GM19238 (cell line): ENCODE measurements around the gene ZMIZ2.
A peak's percentile ranks its signal among the peaks of the same experiment; 100 is the strongest.

ENCODE experiments used
- DNase-seq: peaks from one replicate; pipeline ENCODE4 v3.0.0; 2011; ENCODE audit warnings: low spot score; ENCODE audit not compliant: insufficient read length

The ZMIZ2 gene

GRCh38 chr7:44755698-44756627, 7.3 kb downstream of the ZMIZ2 start:
- no peak for DNase-seq

GRCh38 chr7:44756904-44757303, 8.3 kb downstream of the ZMIZ2 start:
- no peak for DNase-seq

- no peak for DNase-seq
Measured at GRCh38 chr7:44757311-44757710, 8.7 kb downstream of the ZMIZ2 start.

GRCh38 chr7:44757739-44758138, 9.1 kb downstream of the ZMIZ2 start:
- no peak for DNase-seq

- DNase-seq: no peak
Measured at GRCh38 chr7:44759246-44759645, 10.6 kb downstream of the ZMIZ2 start.

- no peak for DNase-seq
Measured at GRCh38 chr7:44760034-44760580, 11.5 kb downstream of the ZMIZ2 start.

- DNase-seq: no peak
Measured at GRCh38 chr7:44761207-44762161, 12.8 kb downstream of the ZMIZ2 start.

- DNase-seq: no peak
Measured at GRCh38 chr7:44762300-44762699, 13.7 kb downstream of the ZMIZ2 start.

- no peak for DNase-seq
Measured at GRCh38 chr7:44762726-44763522, 14.3 kb downstream of the ZMIZ2 start.

- DNase-seq: no peak
Measured at GRCh38 chr7:44764081-44764480, 15.4 kb downstream of the ZMIZ2 start.

GRCh38 chr7:44764665-44765578, 16.3 kb downstream of the ZMIZ2 start:
- no peak for DNase-seq

- DNase-seq: no peak
Measured at GRCh38 chr7:44765579-44766415, 17.1 kb downstream of the ZMIZ2 start.

GRCh38 chr7:44766416-44766801, 17.8 kb downstream of the ZMIZ2 start:
- DNase-seq: no peak

- DNase-seq: no peak
Measured at GRCh38 chr7:44767134-44767911, 18.7 kb downstream of the ZMIZ2 start.

GRCh38 chr7:44767912-44768627, 19.4 kb downstream of the ZMIZ2 start:
- DNase-seq: peak; percentile 80

GRCh38 chr7:44768628-44769371, 20.2 kb downstream of the ZMIZ2 start:
- no peak for DNase-seq

- DNase-seq: no peak
Measured at GRCh38 chr7:44769376-44769775, 20.7 kb downstream of the ZMIZ2 start.
